KMS-11 (cell line): ENCODE measurements around the gene KCNQ2.

Experiments
- H2AFZ ChIP-seq: fragments of 200-600 bp; sonication (generic); 2 replicates; pipeline ENCODE4 v1.6.1; 2016; ENCODE audit warnings: antibody characterized with exemption, mixed run types, low read depth
- H3K27ac ChIP-seq: fragments of 200-600 bp; sonication (generic); 2 replicates; pipeline ENCODE4 v1.6.1; 2016; ENCODE audit warnings: mild to moderate bottlenecking, mixed run types
- H3K27me3 ChIP-seq: fragments of 200-600 bp; sonication (generic); 2 replicates; pipeline ENCODE4 v1.6.1; 2017; ENCODE audit warnings: mild to moderate bottlenecking, low read depth, mixed run types, moderate library complexity; ENCODE audit not compliant: insufficient read depth
- H3K36me3 ChIP-seq: fragments of 200-600 bp; sonication (generic); 2 replicates; pipeline ENCODE4 v1.6.1; 2017; ENCODE audit warnings: mild to moderate bottlenecking, mixed run types; ENCODE audit not compliant: insufficient read depth
- H3K4me1 ChIP-seq: fragments of 200-600 bp; sonication (generic); 2 replicates; pipeline ENCODE4 v1.6.1; 2016; ENCODE audit warnings: mild to moderate bottlenecking, low read depth, mixed run types; ENCODE audit not compliant: poor library complexity, severe bottlenecking
- H3K4me2 ChIP-seq: fragments of 200-600 bp; sonication (generic); 2 replicates; pipeline ENCODE4 v1.7.0; 2016; ENCODE audit warnings: mild to moderate bottlenecking, mixed run types
- H3K4me3 ChIP-seq: fragments of 200-600 bp; sonication (generic); IDR thresholded peaks from 2 replicates; pipeline ENCODE4 v1.6.1; 2017; ENCODE audit warnings: low read depth, low read length, mixed read lengths; ENCODE audit not compliant: insufficient read depth
- H3K79me2 ChIP-seq: fragments of 200-600 bp; sonication (generic); 2 replicates; pipeline ENCODE4 v1.6.1; 2016; ENCODE audit warnings: low read depth, mixed run types; ENCODE audit not compliant: insufficient read depth
- H3K9ac ChIP-seq: fragments of 200-600 bp; sonication (generic); 2 replicates; pipeline ENCODE4 v1.6.1; 2016; ENCODE audit warnings: mild to moderate bottlenecking, mixed run types
- H4K20me1 ChIP-seq: fragments of 200-600 bp; sonication (generic); 2 replicates; pipeline ENCODE4 v1.6.1; 2016; ENCODE audit warnings: mild to moderate bottlenecking, mixed run types; ENCODE audit not compliant: insufficient read depth
- CTCF ChIP-seq: fragments of 200-600 bp; sonication (generic); conservative IDR thresholded peaks from 2 replicates; pipeline ENCODE4 v1.6.1; 2017; ENCODE audit warnings: low read depth, mild to moderate bottlenecking, antibody characterized with exemption, low read length, moderate library complexity, mixed read lengths

The KCNQ2 gene

GRCh38 chr20:63419299-63419698, 53.2 kb downstream of the KCNQ2 start:
- Histone ChIP-seq H3K79me2 (no peaks in the 10 kb centered on the region), H3K9ac (no peak overlapping the region), H3K27me3 (peaks cover 97% of the 10 kb centered on the region), H2AFZ (no peak overlapping the region), H3K27ac (no peak overlapping the region), H3K36me3 (no peaks in the 10 kb centered on the region), H3K4me3 (no peak overlapping the region), H3K4me2 (no peak overlapping the region), H3K4me1 (no peaks in the 10 kb centered on the region), H4K20me1 (no peaks in the 10 kb centered on the region)
- TF ChIP-seq CTCF = no peak

- Histone ChIP-seq H3K79me2 (no peaks in the 10 kb centered on the region), H3K9ac (no peak overlapping the region), H2AFZ (no peak overlapping the region), H4K20me1 (no peaks in the 10 kb centered on the region), H3K4me3 (no peak overlapping the region), H3K4me1 (no peaks in the 10 kb centered on the region), H3K4me2 (no peak overlapping the region), H3K36me3 (no peaks in the 10 kb centered on the region), H3K27me3 (peaks cover 97% of the 10 kb centered on the region), H3K27ac (no peak overlapping the region)
- TF ChIP-seq CTCF = no peak
These were observed 53.8 kb downstream of the KCNQ2 start for GRCh38 chr20:63418617-63419016.

- H2AFZ ChIP-seq = no peak overlapping the region
- H3K27ac ChIP-seq = no peak overlapping the region
- no peak overlapping the region for H3K4me2 ChIP-seq
- H3K9ac ChIP-seq = no peak overlapping the region
- peaks cover 97% of the 10 kb centered on the region for H3K27me3 ChIP-seq
- H3K36me3 ChIP-seq = no peaks in the 10 kb centered on the region
- H3K4me3 ChIP-seq = no peak overlapping the region
- no peak for TF ChIP-seq CTCF
- H3K4me1 ChIP-seq = no peaks in the 10 kb centered on the region
- no peaks in the 10 kb centered on the region for H4K20me1 ChIP-seq
- H3K79me2 ChIP-seq = no peaks in the 10 kb centered on the region
These were observed 54.7 kb downstream of the KCNQ2 start for GRCh38 chr20:63417738-63418120.

- Histone ChIP-seq H3K4me3 (no peak overlapping the region), H3K27me3 (peaks cover 97% of the 10 kb centered on the region), H3K27ac (no peak overlapping the region), H3K4me2 (no peak overlapping the region), H3K9ac (no peak overlapping the region), H3K4me1 (no peaks in the 10 kb centered on the region), H3K79me2 (no peaks in the 10 kb centered on the region), H2AFZ (no peak overlapping the region), H3K36me3 (no peaks in the 10 kb centered on the region), H4K20me1 (no peaks in the 10 kb centered on the region)
- no peak for TF ChIP-seq CTCF
These were observed 55.2 kb downstream of the KCNQ2 start for GRCh38 chr20:63417097-63417737.
